SK-N-MC (cell line): ENCODE results near the gene LYSMD4.
A peak's percentile ranks its signal among the peaks of the same experiment; 100 is the strongest.

ENCODE experiments used
- DNase-seq: peaks from one replicate; pipeline ENCODE4 v3.0.0-alpha.2; 2011; ENCODE audit warnings: low read depth, low spot score
- H3K27ac ChIP-seq: fragments of 200-600 bp; sonication (generic); 2 replicates; pipeline ENCODE4 v1.5.1; 2016; ENCODE audit warnings: mixed run types
- H3K36me3 ChIP-seq: fragments of 200-600 bp; sonication (generic); 2 replicates; pipeline ENCODE4 v1.6.1; 2017; ENCODE audit warnings: antibody characterized with exemption, low read length, mixed read lengths; ENCODE audit not compliant: insufficient read depth
- H3K4me3 ChIP-seq: fragments of 200-600 bp; sonication (generic); 2 replicates; pipeline ENCODE4 v1.5.1; 2016
- H3K9ac ChIP-seq: fragments of 200-600 bp; sonication (generic); 2 replicates; pipeline ENCODE4 v1.8.0; 2017; ENCODE audit warnings: mixed run types, mixed read lengths; ENCODE audit not compliant: insufficient read length
- H3K9me3 ChIP-seq: fragments of 200-600 bp; sonication (generic); 2 replicates; pipeline ENCODE4 v1.6.1; 2017; ENCODE audit warnings: low read depth, mild to moderate bottlenecking, antibody characterized with exemption, low read length, moderate library complexity, mixed read lengths
- EZH2 ChIP-seq: fragments of 200-600 bp; sonication (generic); IDR thresholded peaks from one replicate; pipeline ENCODE4 v1.6.1; 2017; ENCODE audit warnings: antibody characterized with exemption
- FOXP2 ChIP-seq: optimal IDR thresholded peaks from 2 replicates; pipeline ENCODE3; 2011; ENCODE audit warnings: mild to moderate bottlenecking, moderate library complexity; ENCODE audit not compliant: insufficient read depth; ENCODE audit errors: extremely low read length, control extremely low read depth
- POLR2AphosphoS5 ChIP-seq: IDR thresholded peaks from 2 replicates; pipeline ENCODE4 v1.6.1; 2012; ENCODE audit warnings: mild to moderate bottlenecking, low read depth, low read length, borderline replicate concordance

LYSMD4 gene

DNA sequence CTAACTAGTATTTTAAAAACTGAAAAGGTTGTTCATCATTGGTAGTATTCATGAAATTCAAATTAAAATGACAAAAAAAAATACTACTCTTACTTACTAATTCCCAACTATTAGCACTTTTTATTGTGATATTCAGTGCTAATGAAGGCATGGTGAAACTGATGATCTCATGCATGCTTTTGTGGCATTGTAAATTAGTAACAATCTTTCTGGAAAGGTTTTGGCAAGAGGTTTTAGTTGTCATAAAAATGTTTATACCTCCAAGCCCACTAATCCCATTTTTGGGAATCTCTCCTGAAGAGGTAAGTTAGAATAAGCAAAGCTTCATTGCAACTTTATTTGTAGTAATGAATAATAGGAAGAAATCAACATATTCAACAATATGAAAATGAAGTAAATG lies 53.0 kb downstream of the LYSMD4 start:
- Histone ChIP-seq H3K27ac (no peak overlapping the region), H3K36me3 (peaks cover 45% of the 10 kb centered on the region), H3K9ac (no peak overlapping the region), H3K4me3 (no peak overlapping the region), H3K9me3 (no peaks in the 10 kb centered on the region)
- no peak for DNase-seq
- no peak for TF ChIP-seq FOXP2
- TF ChIP-seq POLR2AphosphoS5 = no peak
- TF ChIP-seq EZH2 = no peak

DNA sequence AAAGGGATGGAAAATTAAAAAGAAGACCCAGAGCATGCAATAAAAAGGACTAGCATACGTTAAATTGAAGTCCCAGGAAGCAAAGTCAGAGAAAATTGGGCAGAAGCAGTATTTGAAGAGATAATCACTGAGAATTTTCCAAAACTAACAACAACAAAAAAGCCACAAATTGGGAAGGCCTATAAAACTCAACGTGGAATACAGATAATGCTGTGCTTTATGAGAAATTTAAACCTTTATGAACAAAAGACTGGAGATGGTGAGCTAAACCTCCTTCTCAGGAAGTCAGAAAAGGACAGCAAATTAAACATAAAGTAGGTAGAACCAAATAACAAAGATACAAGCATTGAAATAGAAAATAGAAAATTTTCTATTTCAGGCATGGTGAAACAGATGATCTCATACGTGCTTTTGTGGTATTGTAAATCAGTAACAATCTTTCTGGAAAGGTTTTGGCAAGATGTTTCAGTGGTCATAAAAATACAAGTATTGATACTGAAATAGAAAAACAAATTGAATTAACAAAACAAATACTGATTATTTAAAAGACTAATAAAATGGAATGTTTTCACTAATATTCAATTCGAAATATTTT lies 55.6 kb downstream of the LYSMD4 start:
- no peak overlapping the region for H3K4me3 ChIP-seq
- DNase-seq = no peak
- H3K27ac ChIP-seq = peak overlapping the region; percentile 4; the same call in 1 of the 2 replicates
- H3K9me3 ChIP-seq = no peaks in the 10 kb centered on the region
- TF ChIP-seq EZH2 (no peak), FOXP2 (no peak), POLR2AphosphoS5 (no peak)
- H3K36me3 ChIP-seq = peaks cover 44% of the 10 kb centered on the region
- H3K9ac ChIP-seq = no peak overlapping the region
